ENCODE data around the gene SH3PXD2B. TPM values are rescaled to one million over a fixed set of nuclear protein-coding genes. Genes with fewer than 3 reads are reported as not detected.
"Not testable (repeated sequence)": the region's sequence is repeated elsewhere in the genome, so short reads cannot be mapped to it uniquely, and the experiment has no call there.

SH3PXD2B gene
- total and polyA plus RNA-seq, 2 donors (not counting 1 experiment from before 2014, with no cell fraction given), result not detected

- Mint-ChIP-seq H3K27ac (no peak overlapping the region), H3K27me3 (peaks cover 6% of the 10 kb centered on the region), H3K4me3 (no peak overlapping the region), H3K4me1 (no peaks in the 10 kb centered on the region), H3K9me3 (ENCODE audit: insufficient read depth) (no peaks in the 10 kb centered on the region)
- no peaks in the 10 kb centered on the region for H3K27me3 ChIP-seq (replicated peaks in 1 of 4; ENCODE audit: control extremely low read depth in 1 of 4, control insufficient read depth in 3 of 4, insufficient read depth in 4 of 4, low read length in 3 of 4)
- 89% methylated on average over 5 of the region's 8 CpGs for WGBS (ENCODE audit: insufficient coverage)
- POLR2A ChIA-PET, result no interaction called here
- no peaks in the 10 kb centered on the region for H3K4me1 ChIP-seq (ENCODE audit: control insufficient read depth in 2 of 2, insufficient read depth in 2 of 2, low read length in 2 of 2)
- H2AFZ ChIP-seq (ENCODE audit: insufficient read depth, low read depth, low read length, poor library complexity, severe bottlenecking), result no peak overlapping the region
- TF ChIP-seq CTCF (IDR thresholded peaks at IDR 0.05), result no peak
- no peak for TF ChIP-seq EZH2 (IDR thresholded peaks at IDR 0.05; ENCODE audit: borderline replicate concordance, insufficient read depth, low read depth, low read length, poor library complexity, severe bottlenecking)
- CTCF ChIA-PET, result no interaction called here
- H3K4me3 ChIP-seq (ENCODE audit: control extremely low read depth in 1 of 5, extremely low read depth in 1 of 5, insufficient read depth in 1 of 5, low read depth in 2 of 5, low read length in 4 of 5), result no peak overlapping the region
- no peaks in the 10 kb centered on the region for H3K9me3 ChIP-seq (ENCODE audit: control extremely low read depth in 1 of 3, control insufficient read depth in 2 of 3, insufficient read depth in 1 of 3, low read length in 2 of 3)
- no peak for ATAC-seq (ENCODE audit: low read depth)
- no peaks in the 10 kb centered on the region for H3K79me2 ChIP-seq (ENCODE audit: control insufficient read depth, insufficient read depth, low read length)
- no peaks in the 10 kb centered on the region for H4K20me1 ChIP-seq (ENCODE audit: control insufficient read depth, insufficient read depth, low read length, poor library complexity, severe bottlenecking)
- H3K9ac ChIP-seq (ENCODE audit: low read length), result no peak overlapping the region
- no peaks in the 10 kb centered on the region for H3K36me3 ChIP-seq (replicated peaks in 1 of 2; ENCODE audit: control extremely low read depth in 1 of 2, control insufficient read depth in 1 of 2, extremely low read depth in 1 of 2, insufficient read depth in 2 of 2, low read length in 1 of 2)
- H3K4me2 ChIP-seq (replicated peaks; ENCODE audit: low read depth, low read length, poor library complexity, severe bottlenecking), result no peak overlapping the region
- no peak overlapping the region for H3K27ac ChIP-seq (ENCODE audit: low read length in 2 of 2)
- no peak for DNase-seq
- intact Hi-C loops (cut with micrococcal nuclease), result no loop called here
Observed at GRCh38 chr5:172334196-172334595, 120.1 kb downstream of the SH3PXD2B start.

- H3K36me3 ChIP-seq (replicated peaks in 1 of 2; ENCODE audit: control extremely low read depth in 1 of 2, control insufficient read depth in 1 of 2, extremely low read depth in 1 of 2, insufficient read depth in 2 of 2, low read length in 1 of 2); intact Hi-C loops (cut with micrococcal nuclease); H3K27ac ChIP-seq (ENCODE audit: low read length in 2 of 2); H3K27me3 Mint-ChIP-seq; DNase-seq; H3K4me2 ChIP-seq (replicated peaks; ENCODE audit: low read depth, low read length, poor library complexity, severe bottlenecking); H4K20me1 ChIP-seq (ENCODE audit: control insufficient read depth, insufficient read depth, low read length, poor library complexity, severe bottlenecking); H2AFZ ChIP-seq (ENCODE audit: insufficient read depth, low read depth, low read length, poor library complexity, severe bottlenecking); H3K27me3 ChIP-seq (replicated peaks in 1 of 4; ENCODE audit: control extremely low read depth in 1 of 4, control insufficient read depth in 3 of 4, insufficient read depth in 4 of 4, low read length in 3 of 4); H3K4me3 ChIP-seq (ENCODE audit: control extremely low read depth in 1 of 5, extremely low read depth in 1 of 5, insufficient read depth in 1 of 5, low read depth in 2 of 5, low read length in 4 of 5); POLR2A ChIA-PET; H3K9me3 Mint-ChIP-seq (ENCODE audit: insufficient read depth); H3K79me2 ChIP-seq (ENCODE audit: control insufficient read depth, insufficient read depth, low read length); H3K4me1 ChIP-seq (ENCODE audit: control insufficient read depth in 2 of 2, insufficient read depth in 2 of 2, low read length in 2 of 2); H3K27ac Mint-ChIP-seq; H3K9me3 ChIP-seq (ENCODE audit: control extremely low read depth in 1 of 3, control insufficient read depth in 2 of 3, insufficient read depth in 1 of 3, low read length in 2 of 3); H3K4me3 Mint-ChIP-seq; H3K9ac ChIP-seq (ENCODE audit: low read length); ATAC-seq (ENCODE audit: low read depth): not testable (repeated sequence)
- CTCF ChIA-PET, result interaction anchor here (0.8 kb wide), 1 partner anchor 9 kb away, joined by 3 read pairs; no protein-coding TSS in a partner anchor
- WGBS (ENCODE audit: insufficient coverage), result no CpG with 5 or more reads among the region's 13 CpGs
- peaks cover 12% of the 10 kb centered on the region for H3K4me1 Mint-ChIP-seq
Observed at GRCh38 chr5:172326901-172327300, 127.4 kb downstream of the SH3PXD2B start.

Data from B cell (primary cell).